Measurements from ENCODE around the gene SPEN. TPM values are rescaled to one million over a fixed set of nuclear protein-coding genes. Genes with fewer than 3 reads are reported as not detected.

SPEN gene
- total and polyA plus RNA-seq, 2 of the 13 experiments (the other 11 are each of a cell fraction or from before 2014, with no cell fraction given): 4.8 to 14.0 TPM

DNA sequence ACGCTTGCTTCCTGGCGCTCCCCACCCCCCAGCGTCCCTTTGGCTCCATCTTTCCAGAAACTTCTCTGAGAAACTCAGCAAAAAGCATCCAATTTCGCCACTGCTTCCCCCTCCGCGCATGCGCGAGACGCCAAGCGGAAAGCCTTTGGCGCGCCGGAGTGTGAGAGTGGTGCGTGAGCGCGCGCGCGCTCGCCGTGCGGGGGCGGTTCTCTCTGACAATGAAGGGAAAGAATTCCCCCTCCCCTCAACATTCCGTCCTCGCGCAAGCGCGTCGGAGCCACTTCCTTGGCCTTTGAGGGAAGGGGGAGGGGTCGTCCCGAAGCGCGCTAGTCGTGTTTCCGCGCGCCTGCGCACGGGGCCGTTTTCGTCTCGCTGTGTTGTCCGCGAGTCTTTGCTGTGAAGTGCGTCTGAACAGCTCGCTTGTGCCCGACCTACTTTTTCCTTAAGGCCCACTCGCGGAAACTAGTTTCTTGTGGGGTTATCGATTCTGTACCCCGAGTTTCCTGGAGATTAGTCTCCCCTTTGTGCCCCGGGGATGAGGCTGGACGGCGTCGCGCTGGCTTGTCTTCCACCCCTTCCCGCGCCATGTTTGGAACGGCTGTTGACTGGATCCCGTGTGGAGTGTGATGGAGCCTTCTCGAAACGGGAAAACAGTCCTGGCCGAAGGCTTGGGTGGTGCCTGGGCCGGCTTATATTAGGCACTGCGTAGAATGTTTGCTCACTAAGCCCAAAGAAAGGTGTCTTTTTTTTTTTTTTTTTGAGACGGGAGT, 11.6 kb upstream of the SPEN start (continued):
- TF ChIP-seq DMAP1 (CRISPR knock-in tag; IDR thresholded peaks at IDR 0.05): 0 out of 2 replicates have a peak, but pooled peaks have one; percentile 31
- TF ChIP-seq, protein P1, sequence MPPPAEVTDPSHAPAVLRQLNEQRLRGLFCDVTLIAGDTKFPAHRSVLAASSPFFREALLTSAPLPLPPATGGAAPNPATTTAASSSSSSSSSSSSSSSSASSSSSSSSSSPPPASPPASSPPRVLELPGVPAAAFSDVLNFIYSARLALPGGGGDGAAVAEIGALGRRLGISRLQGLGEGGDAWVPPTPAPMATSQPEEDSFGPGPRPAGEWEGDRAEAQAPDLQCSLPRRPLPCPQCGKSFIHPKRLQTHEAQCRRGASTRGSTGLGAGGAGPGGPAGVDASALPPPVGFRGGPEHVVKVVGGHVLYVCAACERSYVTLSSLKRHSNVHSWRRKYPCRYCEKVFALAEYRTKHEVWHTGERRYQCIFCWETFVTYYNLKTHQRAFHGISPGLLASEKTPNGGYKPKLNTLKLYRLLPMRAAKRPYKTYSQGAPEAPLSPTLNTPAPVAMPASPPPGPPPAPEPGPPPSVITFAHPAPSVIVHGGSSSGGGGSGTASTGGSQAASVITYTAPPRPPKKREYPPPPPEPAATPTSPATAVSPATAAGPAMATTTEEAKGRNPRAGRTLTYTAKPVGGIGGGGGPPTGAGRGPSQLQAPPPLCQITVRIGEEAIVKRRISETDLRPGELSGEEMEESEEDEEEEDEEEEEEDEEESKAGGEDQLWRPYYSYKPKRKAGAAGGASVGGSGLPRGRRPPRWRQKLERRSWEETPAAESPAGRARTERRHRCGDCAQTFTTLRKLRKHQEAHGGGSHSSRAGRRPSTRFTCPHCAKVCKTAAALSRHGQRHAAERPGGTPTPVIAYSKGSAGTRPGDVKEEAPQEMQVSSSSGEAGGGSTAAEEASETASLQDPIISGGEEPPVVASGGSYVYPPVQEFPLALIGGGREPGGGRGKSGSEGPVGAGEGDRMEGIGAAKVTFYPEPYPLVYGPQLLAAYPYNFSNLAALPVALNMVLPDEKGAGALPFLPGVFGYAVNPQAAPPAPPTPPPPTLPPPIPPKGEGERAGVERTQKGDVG (CRISPR knock-in tag; IDR thresholded peaks at IDR 0.05; ENCODE audit: borderline replicate concordance): peak; percentile 84; the same call in 1 of the 2 replicates
- 0 out of 2 replicates have a peak, but pooled peaks have one; percentile 87 for TF ChIP-seq ZNF879 (CRISPR knock-in tag; IDR thresholded peaks at IDR 0.05)
- TF ChIP-seq HDAC2 (CRISPR knock-in tag; IDR thresholded peaks at IDR 0.05): peak; percentile 69; the same call in 1 of the 2 replicates
- peak; percentile 83; the same call in 1 of the 2 replicates for TF ChIP-seq ELF1 (CRISPR knock-in tag; IDR thresholded peaks at IDR 0.05)
- peak; percentile 53 for TF ChIP-seq ZMAT3 (CRISPR knock-in tag; conservative IDR thresholded peaks at IDR 0.05)
- 0 out of 2 replicates have a peak, but pooled peaks have one; percentile 59 for TF ChIP-seq ZMYM2 (CRISPR knock-in tag; IDR thresholded peaks at IDR 0.05)
- TF ChIP-seq, protein P2, sequence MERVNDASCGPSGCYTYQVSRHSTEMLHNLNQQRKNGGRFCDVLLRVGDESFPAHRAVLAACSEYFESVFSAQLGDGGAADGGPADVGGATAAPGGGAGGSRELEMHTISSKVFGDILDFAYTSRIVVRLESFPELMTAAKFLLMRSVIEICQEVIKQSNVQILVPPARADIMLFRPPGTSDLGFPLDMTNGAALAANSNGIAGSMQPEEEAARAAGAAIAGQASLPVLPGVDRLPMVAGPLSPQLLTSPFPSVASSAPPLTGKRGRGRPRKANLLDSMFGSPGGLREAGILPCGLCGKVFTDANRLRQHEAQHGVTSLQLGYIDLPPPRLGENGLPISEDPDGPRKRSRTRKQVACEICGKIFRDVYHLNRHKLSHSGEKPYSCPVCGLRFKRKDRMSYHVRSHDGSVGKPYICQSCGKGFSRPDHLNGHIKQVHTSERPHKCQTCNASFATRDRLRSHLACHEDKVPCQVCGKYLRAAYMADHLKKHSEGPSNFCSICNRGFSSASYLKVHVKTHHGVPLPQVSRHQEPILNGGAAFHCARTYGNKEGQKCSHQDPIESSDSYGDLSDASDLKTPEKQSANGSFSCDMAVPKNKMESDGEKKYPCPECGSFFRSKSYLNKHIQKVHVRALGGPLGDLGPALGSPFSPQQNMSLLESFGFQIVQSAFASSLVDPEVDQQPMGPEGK (CRISPR knock-in tag; IDR thresholded peaks at IDR 0.05): peak; percentile 99
- peak; percentile 86; the same call in 1 of the 2 replicates for TF ChIP-seq SNAPC2 (CRISPR knock-in tag; IDR thresholded peaks at IDR 0.05)
- TF ChIP-seq RCOR2 (CRISPR knock-in tag; IDR thresholded peaks at IDR 0.05): no peak
- TF ChIP-seq IRX3 (CRISPR knock-in tag; IDR thresholded peaks at IDR 0.05; ENCODE audit: borderline replicate concordance, low read depth): peak; percentile 82
- no peak for TF ChIP-seq ZNF616 (CRISPR knock-in tag; IDR thresholded peaks at IDR 0.05; ENCODE audit: low read depth)
- TF ChIP-seq, protein P3, sequence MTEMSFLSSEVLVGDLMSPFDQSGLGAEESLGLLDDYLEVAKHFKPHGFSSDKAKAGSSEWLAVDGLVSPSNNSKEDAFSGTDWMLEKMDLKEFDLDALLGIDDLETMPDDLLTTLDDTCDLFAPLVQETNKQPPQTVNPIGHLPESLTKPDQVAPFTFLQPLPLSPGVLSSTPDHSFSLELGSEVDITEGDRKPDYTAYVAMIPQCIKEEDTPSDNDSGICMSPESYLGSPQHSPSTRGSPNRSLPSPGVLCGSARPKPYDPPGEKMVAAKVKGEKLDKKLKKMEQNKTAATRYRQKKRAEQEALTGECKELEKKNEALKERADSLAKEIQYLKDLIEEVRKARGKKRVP (CRISPR knock-in tag; IDR thresholded peaks at IDR 0.05): no peak
- TF ChIP-seq, protein P4, sequence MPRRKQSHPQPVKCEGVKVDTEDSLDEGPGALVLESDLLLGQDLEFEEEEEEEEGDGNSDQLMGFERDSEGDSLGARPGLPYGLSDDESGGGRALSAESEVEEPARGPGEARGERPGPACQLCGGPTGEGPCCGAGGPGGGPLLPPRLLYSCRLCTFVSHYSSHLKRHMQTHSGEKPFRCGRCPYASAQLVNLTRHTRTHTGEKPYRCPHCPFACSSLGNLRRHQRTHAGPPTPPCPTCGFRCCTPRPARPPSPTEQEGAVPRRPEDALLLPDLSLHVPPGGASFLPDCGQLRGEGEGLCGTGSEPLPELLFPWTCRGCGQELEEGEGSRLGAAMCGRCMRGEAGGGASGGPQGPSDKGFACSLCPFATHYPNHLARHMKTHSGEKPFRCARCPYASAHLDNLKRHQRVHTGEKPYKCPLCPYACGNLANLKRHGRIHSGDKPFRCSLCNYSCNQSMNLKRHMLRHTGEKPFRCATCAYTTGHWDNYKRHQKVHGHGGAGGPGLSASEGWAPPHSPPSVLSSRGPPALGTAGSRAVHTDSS (CRISPR knock-in tag; conservative IDR thresholded peaks at IDR 0.05): no peak
- no peak for TF ChIP-seq ZNF530 (CRISPR knock-in tag; IDR thresholded peaks at IDR 0.05; ENCODE audit: low read depth)
- TF ChIP-seq RFX3 (CRISPR knock-in tag; IDR thresholded peaks at IDR 0.05): 0 out of 2 replicates have a peak, but pooled peaks have one; percentile 13
- TF ChIP-seq ZNF232 (CRISPR knock-in tag; IDR thresholded peaks at IDR 0.05; ENCODE audit: borderline replicate concordance): no peak
- TF ChIP-seq, protein P5, sequence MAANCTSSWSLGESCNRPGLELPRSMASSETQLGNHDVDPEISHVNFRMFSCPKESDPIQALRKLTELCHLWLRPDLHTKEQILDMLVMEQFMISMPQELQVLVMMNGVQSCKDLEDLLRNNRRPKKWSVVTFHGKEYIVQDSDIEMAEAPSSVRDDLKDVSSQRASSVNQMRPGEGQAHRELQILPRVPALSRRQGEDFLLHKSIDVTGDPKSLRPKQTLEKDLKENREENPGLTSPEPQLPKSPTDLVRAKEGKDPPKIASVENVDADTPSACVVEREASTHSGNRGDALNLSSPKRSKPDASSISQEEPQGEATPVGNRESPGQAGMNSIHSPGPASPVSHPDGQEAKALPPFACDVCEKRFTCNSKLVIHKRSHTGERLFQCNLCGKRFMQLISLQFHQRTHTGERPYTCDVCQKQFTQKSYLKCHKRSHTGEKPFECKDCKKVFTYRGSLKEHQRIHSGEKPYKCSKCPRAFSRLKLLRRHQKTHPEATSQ (CRISPR knock-in tag; IDR thresholded peaks at IDR 0.05; ENCODE audit: borderline replicate concordance): peak; percentile 75; the same call in 1 of the 2 replicates
- TF ChIP-seq NONO (IDR thresholded peaks at IDR 0.05): no peak
- TF ChIP-seq NONO (CRISPR knock-in tag; conservative IDR thresholded peaks at IDR 0.05): peak; percentile 87
